Measurements from ENCODE around the gene PLIN3.
"Not testable (repeated sequence)": the region's sequence is repeated elsewhere in the genome, so short reads cannot be mapped to it uniquely, and the experiment has no call there.

PLIN3 gene

DNA sequence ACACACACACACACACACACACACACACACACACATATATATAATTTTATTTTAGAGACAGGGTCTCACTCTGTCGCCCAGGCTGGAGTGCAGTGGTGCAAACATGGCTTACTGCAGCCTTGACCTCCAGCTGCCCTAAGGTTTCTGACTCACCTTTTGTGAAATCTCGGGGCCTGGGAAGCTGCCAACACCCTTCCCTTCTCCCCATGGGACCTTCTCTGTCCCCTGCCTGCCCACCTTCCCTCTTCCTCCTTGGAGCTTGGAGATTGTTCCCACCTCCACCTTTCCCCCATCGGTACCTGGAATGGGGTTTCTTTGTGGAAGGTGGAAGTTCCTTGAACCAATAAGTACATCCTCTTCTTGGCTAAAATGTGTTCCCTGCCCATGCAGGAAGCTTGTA lies 28.9 kb upstream of the PLIN3 start:
- no peak for TF ChIP-seq CSRNP3 (CRISPR knock-in tag; IDR thresholded peaks at IDR 0.05)
- TF ChIP-seq ARNTL (CRISPR knock-in tag; IDR thresholded peaks at IDR 0.05; ENCODE audit: borderline replicate concordance, low read depth), result no peak
- TF ChIP-seq ZFP30 (CRISPR knock-in tag; IDR thresholded peaks at IDR 0.05), result no peak
- TF ChIP-seq ZFP3 (CRISPR knock-in tag; IDR thresholded peaks at IDR 0.05), result no peak
- no peak for ATAC-seq

DNA sequence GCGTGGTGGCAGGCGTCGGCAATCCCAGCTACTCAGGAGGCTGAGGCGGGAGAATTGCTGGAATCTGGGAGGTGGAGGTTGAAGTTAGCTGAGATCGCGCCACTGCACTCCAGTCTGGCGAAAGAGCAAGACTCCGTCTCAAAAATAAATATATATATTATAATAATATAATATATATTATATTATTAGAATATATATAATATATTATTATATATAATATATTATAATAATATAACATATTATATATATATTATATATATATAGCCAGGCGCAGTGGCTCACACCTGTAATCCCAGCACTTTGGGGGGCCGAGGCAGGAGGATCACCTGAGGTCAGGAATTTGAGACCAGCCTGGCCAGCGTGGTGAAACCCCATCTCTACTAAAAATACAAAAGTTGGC lies 25.5 kb upstream of the PLIN3 start:
- ATAC-seq, result not testable (repeated sequence)

GRCh38 chr19:4891066-4891465 lies 23.6 kb upstream of the PLIN3 start:
- ATAC-seq, result no peak
- TF ChIP-seq BACH2 (CRISPR knock-in tag; IDR thresholded peaks at IDR 0.05; ENCODE audit: borderline replicate concordance) (no peak), CREB5 (CRISPR knock-in tag; IDR thresholded peaks at IDR 0.05; ENCODE audit: low read depth) (no peak), TCF4 (CRISPR knock-in tag; IDR thresholded peaks at IDR 0.05; ENCODE audit: borderline replicate concordance) (no peak), ARNTL (CRISPR knock-in tag; IDR thresholded peaks at IDR 0.05; ENCODE audit: borderline replicate concordance, low read depth) (no peak), RARB (CRISPR knock-in tag; IDR thresholded peaks at IDR 0.05) (no peak), ZNF70 (CRISPR knock-in tag; IDR thresholded peaks at IDR 0.05) (no peak)

DNA sequence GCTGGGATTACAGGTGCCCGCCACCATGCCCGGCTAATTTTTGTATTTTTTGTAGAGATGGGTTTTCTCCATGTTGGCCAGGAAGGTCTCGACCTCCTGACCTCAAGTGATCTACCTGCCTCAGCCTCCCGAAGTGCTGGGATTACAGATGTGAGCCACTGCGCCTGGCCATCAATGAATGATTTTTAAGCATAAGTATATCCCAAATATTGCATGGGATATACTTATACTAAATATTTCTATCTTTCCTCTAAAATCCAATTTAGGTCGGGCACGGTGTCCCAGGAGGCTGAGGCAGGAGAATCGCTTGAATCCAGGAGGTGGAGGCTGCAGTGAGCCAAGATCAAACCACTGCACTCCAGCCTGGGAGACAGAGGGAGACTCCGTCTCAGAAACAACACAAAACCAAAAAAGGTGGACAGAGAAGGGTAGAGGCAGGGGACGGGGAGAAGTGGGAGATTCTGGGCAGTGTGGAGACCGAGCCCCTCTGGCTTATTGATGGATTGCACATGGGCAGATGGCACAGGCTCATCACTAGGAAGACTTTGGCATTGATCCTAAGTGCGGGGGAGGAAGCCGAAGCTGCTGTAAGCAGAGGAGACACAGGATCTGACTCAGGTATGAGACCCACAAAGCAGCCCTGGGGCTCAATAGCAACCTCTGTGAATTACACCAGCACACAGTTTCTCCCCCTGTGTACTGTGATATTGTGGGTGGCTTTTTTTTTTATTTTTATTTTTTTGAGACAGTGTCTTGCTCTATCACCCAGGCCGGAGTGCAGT lies 21.8 kb upstream of the PLIN3 start:
- TF ChIP-seq ESRRG (CRISPR knock-in tag; IDR thresholded peaks at IDR 0.05) (no peak), POU6F1 (CRISPR knock-in tag; IDR thresholded peaks at IDR 0.05; ENCODE audit: borderline replicate concordance, low read depth) (no peak), SNAI2 (CRISPR knock-in tag; IDR thresholded peaks at IDR 0.05) (no peak), ZFP3 (CRISPR knock-in tag; IDR thresholded peaks at IDR 0.05) (no peak), TSHZ2 (CRISPR knock-in tag; IDR thresholded peaks at IDR 0.05) (no peak), CSRNP3 (CRISPR knock-in tag; IDR thresholded peaks at IDR 0.05) (no peak), ARNTL (CRISPR knock-in tag; IDR thresholded peaks at IDR 0.05; ENCODE audit: borderline replicate concordance, low read depth) (no peak), ZNF70 (CRISPR knock-in tag; IDR thresholded peaks at IDR 0.05) (no peak), PPARA (CRISPR knock-in tag; IDR thresholded peaks at IDR 0.05; ENCODE audit: borderline replicate concordance) (no peak), PATZ1 (CRISPR knock-in tag; IDR thresholded peaks at IDR 0.05; ENCODE audit: borderline replicate concordance) (no peak), ISL1 (CRISPR knock-in tag; IDR thresholded peaks at IDR 0.05) (no peak), ZNF8 (CRISPR knock-in tag; IDR thresholded peaks at IDR 0.05) (no peak), GLIS3 (CRISPR knock-in tag; IDR thresholded peaks at IDR 0.05) (no peak), TOX (CRISPR knock-in tag; IDR thresholded peaks at IDR 0.05; ENCODE audit: borderline replicate concordance) (no peak), ZNF565 (CRISPR knock-in tag; conservative IDR thresholded peaks at IDR 0.05; ENCODE audit: low read depth) (no peak), BACH2 (CRISPR knock-in tag; IDR thresholded peaks at IDR 0.05; ENCODE audit: borderline replicate concordance) (no peak), RARB (CRISPR knock-in tag; IDR thresholded peaks at IDR 0.05) (no peak)
- ATAC-seq, result peak; percentile 63

DNA sequence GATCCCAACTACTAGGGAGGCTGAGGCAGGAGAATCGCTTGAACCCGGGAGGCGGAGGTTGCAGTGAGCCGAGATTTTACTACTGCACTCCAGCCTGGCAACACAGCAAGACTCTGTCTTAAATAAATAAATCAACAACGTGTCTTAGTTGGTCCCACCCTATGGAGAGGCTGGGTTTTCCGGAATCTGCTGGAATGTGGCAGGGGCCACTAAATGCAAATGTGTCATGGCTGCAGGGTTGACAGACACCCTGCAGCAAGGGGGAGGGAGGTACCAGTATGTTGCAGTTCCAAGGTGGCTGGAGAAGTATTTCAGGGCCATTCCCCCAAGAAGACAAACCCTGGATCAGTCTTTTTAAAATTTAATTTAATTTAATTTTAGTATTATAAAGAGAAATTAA lies 20.3 kb upstream of the PLIN3 start:
- ATAC-seq, result not testable (repeated sequence)

DNA sequence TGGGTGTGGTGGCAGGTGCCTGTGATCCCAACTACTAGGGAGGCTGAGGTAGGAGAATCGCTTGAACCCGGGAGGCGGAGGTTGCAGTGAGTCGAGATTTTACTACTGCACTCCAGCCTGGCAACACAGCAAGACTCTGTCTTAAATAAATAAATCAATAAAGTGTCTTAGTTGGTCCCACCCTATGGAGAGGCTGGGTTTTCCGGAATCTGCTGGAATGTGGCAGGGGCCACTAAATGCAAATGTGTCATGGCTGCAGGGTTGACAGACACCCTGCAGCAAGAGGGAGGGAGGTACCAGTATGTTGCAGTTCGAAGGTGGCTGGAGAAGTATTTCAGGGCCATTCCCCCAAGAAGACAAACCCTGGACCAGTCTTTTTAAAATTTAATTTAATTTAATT lies 17.5 kb upstream of the PLIN3 start:
- not testable (repeated sequence) for ATAC-seq

- not testable (repeated sequence) for ATAC-seq
Observed at GRCh38 chr19:4882874-4883273, 15.4 kb upstream of the PLIN3 start.

All from SK-N-SH treated with all-trans-retinoic acid at 6 μM for 48 hours (cell line).